ENCODE data around the gene IL1RAPL2.

Gene IL1RAPL2

DNA sequence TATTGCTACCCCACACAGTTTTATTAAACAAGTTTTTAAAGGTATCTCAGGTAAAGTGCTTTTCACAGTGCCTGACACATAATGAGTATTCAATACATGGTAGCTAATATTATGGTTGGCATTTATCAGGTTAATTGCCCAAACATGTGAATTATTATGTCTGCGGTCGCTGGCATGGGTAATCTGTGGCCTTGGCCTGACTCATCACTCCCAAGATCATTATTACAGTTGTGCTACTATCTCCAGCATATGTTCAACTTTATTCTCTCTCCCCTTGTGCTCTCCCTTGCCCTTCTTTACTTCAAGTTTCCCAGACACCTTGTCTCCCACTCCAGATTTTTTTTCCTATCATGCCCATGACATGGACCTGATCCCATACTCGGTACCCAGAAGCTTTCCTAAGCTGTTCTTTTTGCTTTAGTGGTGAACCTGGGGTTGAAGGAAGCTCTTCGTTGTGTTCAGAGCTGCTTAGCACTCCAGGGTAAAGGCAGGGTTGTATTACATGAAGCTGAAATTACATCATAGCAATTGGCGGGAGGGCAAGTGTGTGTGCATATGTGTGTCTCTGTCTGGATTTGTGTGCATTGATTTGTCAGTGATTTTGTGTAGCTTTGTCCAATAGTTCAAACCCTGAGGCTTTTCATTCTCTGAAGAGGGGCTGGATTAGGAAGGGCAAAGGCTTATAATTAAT lies 1079.8 kb downstream of the IL1RAPL2 start:
- no peak overlapping the region for H3K4me3 ChIP-seq (ENCODE audit: insufficient read depth, low read length, poor library complexity, severe bottlenecking)
- no peaks in the 10 kb centered on the region for H3K9me3 ChIP-seq (ENCODE audit: insufficient read depth, low read length)
- no peak overlapping the region for H2AFZ ChIP-seq (ENCODE audit: low read depth, low read length, severe bottlenecking)
- no peaks in the 10 kb centered on the region for H3K36me3 ChIP-seq (ENCODE audit: low read length)
- no peaks in the 10 kb centered on the region for H3K27me3 ChIP-seq (ENCODE audit: low read length)
- H3K27ac ChIP-seq (ENCODE audit: low read depth, low read length): no peak overlapping the region
- H3K4me2 ChIP-seq (ENCODE audit: low read depth, low read length, poor library complexity, severe bottlenecking): no peak overlapping the region
- no peaks in the 10 kb centered on the region for H3F3A ChIP-seq (ENCODE audit: insufficient read depth)
- TF ChIP-seq, protein P1, sequence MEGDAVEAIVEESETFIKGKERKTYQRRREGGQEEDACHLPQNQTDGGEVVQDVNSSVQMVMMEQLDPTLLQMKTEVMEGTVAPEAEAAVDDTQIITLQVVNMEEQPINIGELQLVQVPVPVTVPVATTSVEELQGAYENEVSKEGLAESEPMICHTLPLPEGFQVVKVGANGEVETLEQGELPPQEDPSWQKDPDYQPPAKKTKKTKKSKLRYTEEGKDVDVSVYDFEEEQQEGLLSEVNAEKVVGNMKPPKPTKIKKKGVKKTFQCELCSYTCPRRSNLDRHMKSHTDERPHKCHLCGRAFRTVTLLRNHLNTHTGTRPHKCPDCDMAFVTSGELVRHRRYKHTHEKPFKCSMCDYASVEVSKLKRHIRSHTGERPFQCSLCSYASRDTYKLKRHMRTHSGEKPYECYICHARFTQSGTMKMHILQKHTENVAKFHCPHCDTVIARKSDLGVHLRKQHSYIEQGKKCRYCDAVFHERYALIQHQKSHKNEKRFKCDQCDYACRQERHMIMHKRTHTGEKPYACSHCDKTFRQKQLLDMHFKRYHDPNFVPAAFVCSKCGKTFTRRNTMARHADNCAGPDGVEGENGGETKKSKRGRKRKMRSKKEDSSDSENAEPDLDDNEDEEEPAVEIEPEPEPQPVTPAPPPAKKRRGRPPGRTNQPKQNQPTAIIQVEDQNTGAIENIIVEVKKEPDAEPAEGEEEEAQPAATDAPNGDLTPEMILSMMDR (IDR thresholded peaks at IDR 0.05; ENCODE audit: insufficient read depth, low read length, poor library complexity, severe bottlenecking): no peak
- TF ChIP-seq EZH2phosphoT487 (conservative IDR thresholded peaks at IDR 0.05; ENCODE audit: low read length): no peak
- H4K20me1 ChIP-seq (ENCODE audit: low read depth, low read length): no peaks in the 10 kb centered on the region
- no peak overlapping the region for H3K9ac ChIP-seq (ENCODE audit: low read length)
- no peaks in the 10 kb centered on the region for H3K9me2 ChIP-seq (replicated peaks; ENCODE audit: insufficient read depth, low read length)
- no peaks in the 10 kb centered on the region for H3K79me2 ChIP-seq (ENCODE audit: insufficient read depth, low read length)

DNA sequence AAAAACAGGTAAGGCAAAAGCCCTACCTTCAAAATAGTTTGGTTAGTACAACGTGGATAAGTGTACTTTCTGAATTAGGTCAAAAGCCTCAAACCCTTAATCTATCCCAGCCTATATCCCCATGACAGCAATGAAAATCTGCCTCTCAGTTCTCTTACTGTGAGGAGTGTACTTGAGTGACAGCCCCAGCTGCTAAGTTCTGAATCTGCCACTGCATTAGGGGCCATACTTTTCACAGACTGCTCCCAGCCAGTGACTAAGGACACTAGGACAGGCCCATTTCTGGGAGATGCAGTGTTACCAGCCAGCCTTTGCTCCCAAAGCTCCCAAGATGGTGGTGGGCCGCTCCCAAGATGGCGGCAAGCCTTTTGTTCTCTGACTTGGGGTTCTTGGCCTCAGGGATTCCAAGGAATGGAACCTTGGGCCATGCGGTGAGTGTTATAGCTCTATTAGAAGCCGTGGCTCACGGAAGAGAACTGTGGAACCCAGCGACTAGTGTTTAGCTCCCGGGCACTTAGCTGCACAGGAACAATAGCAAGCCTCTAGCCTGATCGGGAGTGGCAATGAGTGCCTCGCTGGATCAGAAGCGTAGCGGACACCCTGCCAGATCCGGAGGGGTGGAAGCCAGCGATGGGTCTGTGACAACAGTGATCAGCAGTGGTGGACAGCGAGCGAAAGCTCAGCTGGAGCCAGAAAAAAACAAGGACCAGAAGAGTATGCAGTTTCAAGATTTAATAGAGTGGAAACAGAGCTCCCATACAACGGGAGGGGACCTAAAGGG lies 1080.8 kb downstream of the IL1RAPL2 start:
- Histone ChIP-seq H3K9me2 (replicated peaks; ENCODE audit: insufficient read depth, low read length) (no peaks in the 10 kb centered on the region), H3K27me3 (ENCODE audit: low read length) (no peaks in the 10 kb centered on the region), H3K27ac (ENCODE audit: low read depth, low read length) (no peak overlapping the region), H4K20me1 (ENCODE audit: low read depth, low read length) (no peaks in the 10 kb centered on the region), H3K79me2 (ENCODE audit: insufficient read depth, low read length) (no peaks in the 10 kb centered on the region), H3K9ac (ENCODE audit: low read length) (no peak overlapping the region), H3K36me3 (ENCODE audit: low read length) (no peaks in the 10 kb centered on the region), H2AFZ (ENCODE audit: low read depth, low read length, severe bottlenecking) (no peak overlapping the region), H3K4me2 (ENCODE audit: low read depth, low read length, poor library complexity, severe bottlenecking) (no peak overlapping the region), H3K4me3 (ENCODE audit: insufficient read depth, low read length, poor library complexity, severe bottlenecking) (no peak overlapping the region), H3F3A (ENCODE audit: insufficient read depth) (no peaks in the 10 kb centered on the region), H3K9me3 (ENCODE audit: insufficient read depth, low read length) (no peaks in the 10 kb centered on the region)
- no peak for TF ChIP-seq EZH2phosphoT487 (conservative IDR thresholded peaks at IDR 0.05; ENCODE audit: low read length)
- TF ChIP-seq, protein P1 (IDR thresholded peaks at IDR 0.05; ENCODE audit: insufficient read depth, low read length, poor library complexity, severe bottlenecking): no peak

DNA sequence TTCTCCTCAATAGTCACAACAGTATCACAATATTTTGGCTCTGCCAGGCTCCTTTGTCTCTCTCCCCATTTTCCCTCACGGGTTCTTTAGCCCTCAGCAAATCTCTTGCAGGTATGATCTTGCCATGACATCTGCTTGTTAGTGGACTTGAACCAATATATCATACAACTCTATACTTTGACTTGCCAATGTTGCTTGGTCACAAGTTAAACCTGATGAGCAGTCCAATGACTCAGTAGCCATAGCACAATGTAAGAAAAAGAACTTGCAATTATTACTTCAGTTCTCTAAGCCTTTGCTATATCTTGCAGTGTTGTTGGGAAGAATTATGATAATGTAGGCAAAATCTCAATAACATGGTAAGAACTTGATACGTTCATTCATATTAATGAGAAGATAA lies 1081.8 kb downstream of the IL1RAPL2 start:
- no peak for TF ChIP-seq EZH2phosphoT487 (conservative IDR thresholded peaks at IDR 0.05; ENCODE audit: low read length)
- TF ChIP-seq, protein P1 (IDR thresholded peaks at IDR 0.05; ENCODE audit: insufficient read depth, low read length, poor library complexity, severe bottlenecking): no peak
- no peak overlapping the region for H3K4me3 ChIP-seq (ENCODE audit: insufficient read depth, low read length, poor library complexity, severe bottlenecking)
- no peaks in the 10 kb centered on the region for H3K36me3 ChIP-seq (ENCODE audit: low read length)
- H2AFZ ChIP-seq (ENCODE audit: low read depth, low read length, severe bottlenecking): no peak overlapping the region
- H3K79me2 ChIP-seq (ENCODE audit: insufficient read depth, low read length): no peaks in the 10 kb centered on the region
- no peaks in the 10 kb centered on the region for H4K20me1 ChIP-seq (ENCODE audit: low read depth, low read length)
- H3F3A ChIP-seq (ENCODE audit: insufficient read depth): no peaks in the 10 kb centered on the region
- no peak overlapping the region for H3K4me2 ChIP-seq (ENCODE audit: low read depth, low read length, poor library complexity, severe bottlenecking)
- H3K9me3 ChIP-seq (ENCODE audit: insufficient read depth, low read length): no peaks in the 10 kb centered on the region
- no peak overlapping the region for H3K27ac ChIP-seq (ENCODE audit: low read depth, low read length)
- no peaks in the 10 kb centered on the region for H3K27me3 ChIP-seq (ENCODE audit: low read length)
- H3K9me2 ChIP-seq (replicated peaks; ENCODE audit: insufficient read depth, low read length): no peaks in the 10 kb centered on the region
- H3K9ac ChIP-seq (ENCODE audit: low read length): no peak overlapping the region

Measured in SU-DHL-6 (cell line).